Measurements from ENCODE around the gene JAZF1.

The JAZF1 gene

DNA sequence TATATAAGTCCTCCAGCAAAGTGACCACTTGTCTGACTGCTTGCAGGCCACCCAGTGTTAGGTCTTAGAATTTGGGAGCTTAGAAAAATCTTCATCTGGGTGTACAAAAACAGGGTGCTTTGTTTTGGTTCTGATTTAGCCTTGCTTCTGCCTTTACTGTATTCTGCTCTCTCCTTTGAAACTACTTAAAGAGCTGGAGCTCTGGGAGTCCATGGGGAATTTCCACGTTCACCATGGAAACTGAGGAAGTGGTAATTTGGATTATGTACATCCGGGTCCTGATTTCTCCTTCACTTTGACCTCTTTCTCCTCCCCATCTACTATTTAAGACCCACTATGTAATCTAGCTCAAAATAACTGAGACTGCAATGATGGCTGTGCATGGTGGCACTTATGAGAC lies 103.0 kb downstream of the JAZF1 start:
- no peak for DNase-seq (ENCODE audit: low read depth in 2 of 3, low spot score in 2 of 3)

DNA sequence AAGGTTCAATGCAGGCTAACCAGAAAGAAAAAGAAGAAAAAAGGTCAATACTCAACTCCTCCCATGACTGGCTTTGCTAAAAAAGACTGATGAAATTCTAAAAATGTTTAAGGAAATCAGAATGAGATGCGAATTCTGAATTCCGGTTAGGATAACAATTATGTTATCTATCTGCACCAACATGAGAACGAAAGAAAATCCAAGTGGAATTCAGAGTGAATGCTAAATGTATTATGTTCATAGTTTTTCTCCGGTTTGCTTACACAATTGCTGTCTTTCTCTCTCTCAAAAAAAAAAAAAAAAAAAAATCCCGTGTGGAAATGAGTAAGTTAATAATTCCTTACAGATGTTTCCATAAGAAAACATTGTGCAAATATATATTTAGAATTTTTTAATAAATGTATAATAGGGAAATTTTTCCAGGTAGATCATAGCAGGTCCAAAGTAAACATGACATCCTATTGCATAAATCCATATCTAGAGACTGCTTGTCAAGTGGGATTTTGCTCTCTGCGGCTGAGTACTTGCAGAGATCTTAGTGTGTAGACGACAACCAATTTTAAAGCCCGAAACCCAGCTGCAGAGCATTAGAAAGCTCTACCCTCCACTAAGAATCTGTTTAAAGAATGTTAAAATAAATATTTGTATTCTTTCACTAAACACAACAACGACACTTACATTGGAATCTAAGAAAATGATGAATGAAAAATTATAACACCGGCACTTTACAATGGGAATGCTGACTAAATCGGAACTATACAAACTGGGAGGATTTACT lies 104.0 kb downstream of the JAZF1 start:
- no peak for DNase-seq (ENCODE audit: low read depth in 2 of 3, low spot score in 2 of 3)

DNA sequence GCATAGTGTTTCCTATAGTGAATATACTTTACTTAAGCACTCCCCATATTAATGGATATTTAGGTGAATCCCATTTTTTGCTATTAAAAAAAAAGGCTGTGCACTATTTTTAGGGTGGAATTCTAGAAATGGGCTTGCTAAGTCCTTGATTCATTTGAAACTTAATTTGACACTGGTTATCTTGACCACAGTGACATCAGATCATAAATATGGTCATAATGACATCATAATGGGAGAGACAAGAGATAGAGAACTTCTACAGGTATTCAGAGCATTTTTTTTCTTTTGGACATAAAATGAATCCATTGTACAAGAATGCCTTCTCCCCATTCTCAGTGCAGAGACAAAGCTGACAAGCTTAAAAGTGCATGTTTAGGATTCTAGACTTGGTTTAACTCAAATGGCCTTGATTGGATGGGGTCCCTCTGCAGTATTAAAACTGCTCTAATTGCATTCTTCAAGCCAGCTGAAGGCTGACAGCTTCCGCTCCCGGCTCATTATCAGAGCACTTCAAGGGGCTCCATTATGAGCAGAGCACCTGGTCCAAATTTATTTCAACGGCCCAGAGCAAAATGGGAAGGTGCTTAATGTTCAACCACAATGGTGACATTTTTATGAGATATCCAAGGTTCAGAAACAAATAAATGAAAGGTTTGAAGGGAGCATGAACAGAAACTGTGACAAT lies 104.8 kb downstream of the JAZF1 start:
- DNase-seq (ENCODE audit: low read depth in 2 of 3, low spot score in 2 of 3): no peak

GRCh38 chr7:28072876-28073514 lies 107.6 kb downstream of the JAZF1 start:
- no peak for DNase-seq (ENCODE audit: low read depth in 2 of 3, low spot score in 2 of 3)

DNA sequence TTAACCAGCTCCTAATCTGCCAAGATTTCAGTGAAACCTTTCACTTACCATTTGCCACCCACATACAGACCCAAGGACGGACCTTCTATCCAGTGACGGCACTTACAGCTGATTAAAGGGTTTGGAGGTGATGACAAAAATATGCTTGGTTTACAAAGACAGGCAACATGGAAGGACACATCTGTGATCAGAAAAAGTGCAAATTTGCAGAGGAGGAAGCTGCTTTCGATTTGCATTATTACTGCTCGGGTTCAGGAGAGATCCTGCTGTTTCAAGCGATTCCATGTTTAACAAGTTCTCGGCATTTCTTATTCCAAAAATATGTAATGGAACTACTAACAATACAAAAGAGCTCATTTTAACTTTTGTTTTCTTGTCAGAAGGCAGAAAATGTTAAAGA lies 109.0 kb downstream of the JAZF1 start:
- DNase-seq (ENCODE audit: low read depth in 2 of 3, low spot score in 2 of 3): no peak

DNA sequence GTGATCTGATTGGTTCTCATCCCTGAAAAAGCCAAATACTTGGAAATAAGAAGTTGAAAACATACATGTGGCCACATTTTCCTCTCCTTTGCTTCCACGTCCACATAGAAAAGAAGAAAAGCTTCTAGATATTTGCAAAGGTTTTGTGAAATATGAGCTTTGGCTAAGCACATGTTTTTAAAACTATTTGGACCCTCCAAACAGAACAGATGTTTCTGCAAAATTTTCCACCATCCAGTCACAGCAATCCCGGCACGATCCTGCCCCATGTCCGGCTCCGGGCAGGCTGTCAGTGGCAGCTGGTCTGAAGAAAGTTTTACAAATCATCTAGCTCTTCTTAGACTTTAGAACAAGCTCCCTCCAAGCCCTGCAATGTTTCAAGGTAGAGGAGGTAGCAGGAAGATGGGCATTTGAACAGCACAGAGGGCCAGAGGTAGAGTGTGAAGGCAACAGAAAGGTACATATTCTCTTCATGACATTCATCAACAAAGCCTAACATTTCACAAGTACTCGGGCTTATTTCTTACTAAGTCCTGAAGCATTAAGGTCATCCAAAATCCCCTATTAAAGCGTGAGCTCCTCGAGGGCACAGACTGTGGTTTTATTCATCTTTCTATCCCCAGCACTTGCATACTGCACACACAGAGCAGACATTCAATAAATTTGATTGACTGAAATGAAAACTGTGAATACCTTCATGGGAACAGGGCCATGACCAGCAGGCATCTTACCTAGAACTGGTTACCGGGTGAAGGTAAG lies 110.1 kb downstream of the JAZF1 start:
- no peak for DNase-seq (ENCODE audit: low read depth in 2 of 3, low spot score in 2 of 3)

GRCh38 chr7:28069807-28070206 lies 110.8 kb downstream of the JAZF1 start:
- no peak for DNase-seq (ENCODE audit: low read depth in 2 of 3, low spot score in 2 of 3)

GRCh38 chr7:28069388-28069787 lies 111.2 kb downstream of the JAZF1 start:
- no peak for DNase-seq (ENCODE audit: low read depth in 2 of 3, low spot score in 2 of 3)

DNA sequence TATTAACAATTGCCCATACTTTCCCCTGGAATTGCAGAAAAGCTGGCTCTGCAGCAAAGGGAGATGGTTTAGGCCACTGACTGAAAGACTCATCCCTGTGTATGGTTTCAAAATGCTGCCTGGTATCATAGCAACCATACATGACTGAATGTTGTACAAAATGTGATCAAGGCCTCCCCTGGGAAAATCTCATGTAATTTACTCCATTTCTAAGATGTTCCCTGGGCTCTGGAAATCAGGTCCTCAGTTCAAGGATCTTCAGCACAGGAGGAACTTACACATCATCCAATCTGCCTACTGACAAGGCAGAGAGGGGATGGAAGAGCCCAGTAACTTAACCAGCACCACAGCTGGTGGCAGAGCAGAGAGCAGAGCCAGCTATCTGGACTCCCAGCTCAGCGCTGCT lies 111.8 kb downstream of the JAZF1 start:
- DNase-seq (ENCODE audit: low read depth in 2 of 3, low spot score in 2 of 3): no peak

DNA sequence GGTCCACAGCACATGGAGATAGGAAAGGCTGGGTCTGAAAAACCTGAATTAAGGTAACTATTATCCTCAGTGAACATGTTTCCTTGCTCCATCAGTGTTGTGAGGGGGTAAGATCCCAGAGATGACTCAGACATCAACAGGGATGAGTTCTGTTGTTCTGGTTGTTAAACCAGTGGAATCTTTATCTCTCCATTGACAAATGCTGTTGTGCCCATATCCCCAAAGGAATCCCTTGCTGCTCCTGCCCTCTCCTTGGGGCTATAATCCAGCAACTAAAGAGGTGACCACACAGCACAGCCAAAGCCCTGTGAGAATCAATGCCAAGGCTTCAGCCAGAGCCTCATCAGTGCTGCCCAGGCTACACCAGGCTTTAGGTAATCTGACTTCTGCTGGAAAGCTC lies 113.4 kb downstream of the JAZF1 start:
- DNase-seq (ENCODE audit: low read depth in 2 of 3, low spot score in 2 of 3): no peak

GRCh38 chr7:28065721-28066285 lies 114.8 kb downstream of the JAZF1 start:
- no peak for DNase-seq (ENCODE audit: low read depth in 2 of 3, low spot score in 2 of 3)

DNA sequence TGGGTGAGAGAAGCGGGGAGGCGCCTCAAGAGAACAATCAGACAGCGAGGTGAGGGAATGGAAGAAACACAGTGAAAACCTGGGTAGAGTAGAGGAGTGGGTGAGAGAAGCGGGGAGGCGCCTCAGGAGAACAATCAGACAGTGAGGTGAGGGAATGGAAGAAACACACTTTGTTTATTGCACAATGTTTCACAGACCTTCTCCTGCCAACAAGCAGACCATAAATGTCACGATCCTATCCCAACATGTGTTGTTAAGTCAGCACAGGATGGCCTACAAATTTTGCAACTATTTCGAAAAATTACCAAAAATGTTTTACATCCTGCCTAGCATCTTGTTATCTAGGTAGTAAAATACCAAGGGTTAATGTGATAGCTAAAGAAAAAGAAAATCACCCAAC lies 115.3 kb downstream of the JAZF1 start:
- DNase-seq (ENCODE audit: low read depth in 2 of 3, low spot score in 2 of 3): no peak

DNA sequence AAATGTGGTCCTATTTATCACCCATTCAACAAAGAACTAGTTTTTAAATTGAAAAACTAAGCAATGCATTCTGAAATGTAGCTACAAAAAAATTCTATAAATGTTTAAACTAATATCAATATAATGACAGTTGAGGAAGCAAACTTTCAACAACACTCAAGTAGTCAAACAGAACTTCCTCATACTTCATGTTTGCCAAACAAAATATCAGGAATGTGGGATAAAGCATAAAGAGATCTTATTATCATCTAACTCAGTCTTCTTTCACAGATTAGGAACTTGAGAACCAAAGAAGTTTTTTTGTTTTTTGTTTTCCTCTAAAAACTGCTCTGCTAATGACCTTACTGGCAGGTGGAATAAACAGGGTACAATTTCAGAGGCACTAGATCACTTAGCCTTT lies 116.2 kb downstream of the JAZF1 start:
- DNase-seq (ENCODE audit: low read depth in 2 of 3, low spot score in 2 of 3): no peak

DNA sequence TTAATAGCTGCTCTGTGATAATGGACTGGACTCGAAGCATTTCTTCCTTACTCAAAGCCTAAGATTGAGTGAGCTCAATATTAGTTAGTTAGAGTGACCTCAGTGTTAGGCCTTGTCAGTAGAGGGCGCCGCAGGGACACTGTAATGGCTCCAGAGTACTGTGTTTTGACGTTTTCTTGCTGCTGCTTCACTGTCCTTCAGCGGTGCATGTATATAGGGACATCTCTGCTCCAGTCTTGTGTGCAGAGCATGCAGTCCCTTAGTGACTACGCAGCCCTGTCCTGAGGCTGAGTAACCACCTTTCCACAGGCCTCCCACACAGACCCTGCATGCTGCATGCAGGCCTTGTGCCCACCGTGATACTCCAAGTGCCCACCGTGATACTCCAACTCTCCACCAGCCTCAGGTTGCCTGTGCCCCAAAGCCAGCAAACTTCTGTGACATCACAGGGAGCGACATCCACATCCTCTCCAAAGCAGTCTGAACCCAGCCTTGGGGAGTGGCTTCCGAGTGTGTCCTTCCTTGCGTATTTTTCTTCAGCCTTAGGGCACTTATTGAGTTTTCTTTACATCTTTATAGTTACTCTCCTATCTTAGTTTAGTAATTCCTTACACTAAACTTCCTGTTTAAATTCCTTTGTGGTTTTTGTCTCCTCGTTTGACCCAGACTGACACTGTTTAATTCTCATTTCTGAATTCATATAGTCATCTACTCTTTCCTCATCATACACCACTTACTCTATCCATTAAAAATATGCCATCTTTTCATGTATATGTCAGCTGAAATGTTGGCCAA lies 118.2 kb downstream of the JAZF1 start:
- peak in 2 of 3 experiments; percentile 27 to 35 for DNase-seq (ENCODE audit: low read depth in 2 of 3, low spot score in 2 of 3)

GRCh38 chr7:28061824-28062196 lies 118.8 kb downstream of the JAZF1 start:
- DNase-seq (ENCODE audit: low read depth in 2 of 3, low spot score in 2 of 3): no peak

- no peak for DNase-seq (ENCODE audit: low read depth in 2 of 3, low spot score in 2 of 3)
Measured at GRCh38 chr7:28060371-28060950, 120.1 kb downstream of the JAZF1 start.

GRCh38 chr7:28055161-28055544 lies 125.4 kb downstream of the JAZF1 start:
- DNase-seq (ENCODE audit: low read depth in 2 of 3, low spot score in 2 of 3): no peak

DNA sequence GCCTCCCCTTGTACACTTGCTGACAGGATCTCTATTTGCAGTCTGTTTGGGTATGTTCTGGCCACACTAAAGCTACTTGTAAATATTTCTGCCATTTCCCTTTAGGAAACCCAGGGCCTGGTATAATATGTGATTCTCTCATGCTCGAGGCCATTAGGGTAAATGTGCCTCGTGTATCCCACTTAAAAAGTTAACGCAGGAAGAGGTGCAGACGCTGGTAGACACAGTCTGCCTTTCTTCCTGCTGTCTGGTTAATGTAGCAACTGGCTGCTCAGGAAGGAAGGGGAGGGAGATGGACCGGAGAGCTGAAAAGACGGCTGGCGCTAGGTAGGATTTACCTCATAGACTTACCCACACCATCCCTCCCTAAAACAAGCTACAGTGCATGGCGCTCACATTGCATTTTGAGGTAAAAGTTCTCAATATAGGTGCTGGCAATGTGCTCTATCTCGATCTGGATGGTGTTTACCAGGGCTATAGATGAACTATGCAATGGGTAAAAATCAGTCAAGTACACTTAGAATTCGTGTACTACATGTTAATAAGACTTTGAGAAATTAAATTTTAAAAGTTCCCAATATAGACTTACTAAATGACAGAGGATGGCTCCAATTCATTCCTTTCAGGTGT lies 125.9 kb downstream of the JAZF1 start:
- no peak for DNase-seq (ENCODE audit: low read depth in 2 of 3, low spot score in 2 of 3)

DNA sequence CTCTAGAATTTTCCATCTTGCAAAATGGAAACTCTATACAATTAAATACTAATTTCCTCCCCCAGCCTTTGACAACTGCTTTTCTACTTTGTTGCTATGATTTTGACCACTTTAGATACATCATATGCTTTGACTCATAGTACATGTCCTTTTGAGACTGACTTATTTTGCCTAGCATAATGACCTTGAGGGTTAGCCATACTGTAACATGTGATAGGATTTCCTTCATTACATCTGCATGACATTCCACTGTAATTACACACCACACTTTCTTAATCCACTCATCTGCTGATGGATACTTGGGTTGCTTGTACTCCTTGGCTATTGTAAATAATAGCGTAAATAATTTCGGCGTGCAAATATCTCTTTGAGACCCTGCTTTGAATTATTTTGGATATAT lies 127.7 kb downstream of the JAZF1 start:
- no peak for DNase-seq (ENCODE audit: low read depth in 2 of 3, low spot score in 2 of 3)

- no peak for DNase-seq (ENCODE audit: low read depth in 2 of 3, low spot score in 2 of 3)
Measured at GRCh38 chr7:28048694-28049093, 131.9 kb downstream of the JAZF1 start.
